GM23338 (cell line): ENCODE measurements around the gene CAMK2N2.

Source experiments
- CREB1 ChIP-seq: fragments of 250-450 bp; sonication (Bioruptor Pico); IDR thresholded peaks from 2 replicates; pipeline ENCODE4 v1.5.0; 2020; ENCODE audit warnings: low read depth, mild to moderate bottlenecking, moderate library complexity
- EZH2 ChIP-seq: fragments of 200-600 bp; sonication (generic); IDR thresholded peaks from one replicate; pipeline ENCODE4 v1.8.0; 2017; ENCODE audit warnings: antibody characterized with exemption, mild to moderate bottlenecking, low read depth; ENCODE audit not compliant: unreplicated experiment
- EZH2phosphoT487 ChIP-seq: fragments of 200-600 bp; sonication (generic); IDR thresholded peaks from one replicate; pipeline ENCODE4 v1.8.1; 2018; ENCODE audit warnings: antibody characterized with exemption; ENCODE audit not compliant: unreplicated experiment
- JUNB ChIP-seq: IDR thresholded peaks from one replicate; pipeline ENCODE4 v1.6.1; 2016; ENCODE audit warnings: antibody characterized with exemption; ENCODE audit not compliant: unreplicated experiment
- NANOG ChIP-seq: IDR thresholded peaks from 2 replicates; pipeline ENCODE4 v1.6.1; 2016; ENCODE audit warnings: antibody characterized with exemption, borderline replicate concordance
- POLR2AphosphoS5 ChIP-seq: IDR thresholded peaks from 2 replicates; pipeline ENCODE4 v1.6.1; 2016; ENCODE audit warnings: antibody characterized with exemption, low read depth
- STAT1 ChIP-seq: IDR thresholded peaks from one replicate; pipeline ENCODE4 v1.6.1; 2016; ENCODE audit warnings: antibody characterized with exemption; ENCODE audit not compliant: unreplicated experiment
- ZNF114 ChIP-seq: fragments of 250-450 bp; sonication (Bioruptor Pico); IDR thresholded peaks from 2 replicates; pipeline ENCODE4 v1.5.0; 2020; ENCODE audit warnings: mild to moderate bottlenecking, moderate library complexity
- ZNF331 ChIP-seq: fragments of 250-450 bp; sonication (Bioruptor Pico); IDR thresholded peaks from 2 replicates; pipeline ENCODE4 v1.5.0; 2020; ENCODE audit warnings: low read depth, mild to moderate bottlenecking, moderate library complexity
- TF ChIP-seq, protein P1 (sequence below), 2 experiments: fragments of 200-600 bp in 1 of 2; sonication (generic) in 1 of 2; conservative IDR thresholded peaks; 2 replicates each; pipeline versions ENCODE4 v1.5.1 to v1.6.1; 2016 to 2017; ENCODE audit warnings: antibody characterized with exemption in 2 of 2, low read depth in 2 of 2, mild to moderate bottlenecking in 2 of 2, moderate library complexity in 1 of 2
- TF ChIP-seq, protein P2 (sequence below): IDR thresholded peaks from one replicate; pipeline ENCODE4 v1.6.1; 2018; ENCODE audit warnings: antibody characterized with exemption; ENCODE audit not compliant: unreplicated experiment
- TF ChIP-seq, protein P3 (sequence below): IDR thresholded peaks from 2 replicates; pipeline ENCODE4 v1.6.1; 2016; ENCODE audit warnings: antibody characterized with exemption

DNA sequence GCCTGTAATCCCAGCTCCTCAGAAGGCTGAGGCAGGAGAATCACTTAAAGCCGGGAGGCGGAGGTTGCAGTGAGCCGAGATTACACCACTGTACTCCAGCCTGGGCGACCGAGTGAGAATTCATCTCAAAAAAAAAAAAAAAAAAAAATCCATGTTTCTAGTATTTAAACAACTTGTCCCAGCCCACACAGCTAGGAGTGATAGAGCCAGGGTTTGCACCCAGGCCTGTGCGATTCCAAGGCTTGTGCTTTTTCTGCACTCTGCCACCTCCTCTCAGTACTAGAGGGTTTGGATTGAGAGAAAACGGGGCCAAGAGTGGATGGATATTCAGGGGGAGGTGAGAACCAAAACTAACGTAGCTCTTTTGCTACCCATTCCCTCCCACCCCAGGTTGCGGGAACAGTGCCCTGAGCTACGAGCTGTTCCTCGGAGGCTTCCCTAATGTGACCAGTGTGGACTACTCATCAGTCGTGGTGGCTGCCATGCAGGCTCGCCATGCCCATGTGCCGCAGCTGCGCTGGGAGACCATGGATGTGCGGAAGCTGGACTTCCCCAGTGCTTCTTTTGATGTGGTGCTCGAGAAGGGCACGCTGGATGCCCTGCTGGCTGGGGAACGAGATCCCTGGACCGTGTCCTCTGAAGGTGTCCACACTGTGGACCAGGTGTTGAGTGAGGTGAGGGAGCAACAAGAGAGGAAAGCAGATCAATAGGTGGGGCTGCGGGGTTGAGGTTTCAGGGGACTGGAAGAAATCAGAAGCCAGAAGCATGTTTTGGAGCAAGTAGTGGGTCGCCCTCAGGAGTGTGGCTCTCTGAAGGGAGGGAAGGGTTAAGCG lies 4.1 kb downstream of the CAMK2N2 start:
- TF ChIP-seq, protein P1, sequence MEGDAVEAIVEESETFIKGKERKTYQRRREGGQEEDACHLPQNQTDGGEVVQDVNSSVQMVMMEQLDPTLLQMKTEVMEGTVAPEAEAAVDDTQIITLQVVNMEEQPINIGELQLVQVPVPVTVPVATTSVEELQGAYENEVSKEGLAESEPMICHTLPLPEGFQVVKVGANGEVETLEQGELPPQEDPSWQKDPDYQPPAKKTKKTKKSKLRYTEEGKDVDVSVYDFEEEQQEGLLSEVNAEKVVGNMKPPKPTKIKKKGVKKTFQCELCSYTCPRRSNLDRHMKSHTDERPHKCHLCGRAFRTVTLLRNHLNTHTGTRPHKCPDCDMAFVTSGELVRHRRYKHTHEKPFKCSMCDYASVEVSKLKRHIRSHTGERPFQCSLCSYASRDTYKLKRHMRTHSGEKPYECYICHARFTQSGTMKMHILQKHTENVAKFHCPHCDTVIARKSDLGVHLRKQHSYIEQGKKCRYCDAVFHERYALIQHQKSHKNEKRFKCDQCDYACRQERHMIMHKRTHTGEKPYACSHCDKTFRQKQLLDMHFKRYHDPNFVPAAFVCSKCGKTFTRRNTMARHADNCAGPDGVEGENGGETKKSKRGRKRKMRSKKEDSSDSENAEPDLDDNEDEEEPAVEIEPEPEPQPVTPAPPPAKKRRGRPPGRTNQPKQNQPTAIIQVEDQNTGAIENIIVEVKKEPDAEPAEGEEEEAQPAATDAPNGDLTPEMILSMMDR (conservative IDR thresholded peaks at IDR 0.05; ENCODE audit: low read depth in 2 of 2) = no peak
- TF ChIP-seq, protein P2, sequence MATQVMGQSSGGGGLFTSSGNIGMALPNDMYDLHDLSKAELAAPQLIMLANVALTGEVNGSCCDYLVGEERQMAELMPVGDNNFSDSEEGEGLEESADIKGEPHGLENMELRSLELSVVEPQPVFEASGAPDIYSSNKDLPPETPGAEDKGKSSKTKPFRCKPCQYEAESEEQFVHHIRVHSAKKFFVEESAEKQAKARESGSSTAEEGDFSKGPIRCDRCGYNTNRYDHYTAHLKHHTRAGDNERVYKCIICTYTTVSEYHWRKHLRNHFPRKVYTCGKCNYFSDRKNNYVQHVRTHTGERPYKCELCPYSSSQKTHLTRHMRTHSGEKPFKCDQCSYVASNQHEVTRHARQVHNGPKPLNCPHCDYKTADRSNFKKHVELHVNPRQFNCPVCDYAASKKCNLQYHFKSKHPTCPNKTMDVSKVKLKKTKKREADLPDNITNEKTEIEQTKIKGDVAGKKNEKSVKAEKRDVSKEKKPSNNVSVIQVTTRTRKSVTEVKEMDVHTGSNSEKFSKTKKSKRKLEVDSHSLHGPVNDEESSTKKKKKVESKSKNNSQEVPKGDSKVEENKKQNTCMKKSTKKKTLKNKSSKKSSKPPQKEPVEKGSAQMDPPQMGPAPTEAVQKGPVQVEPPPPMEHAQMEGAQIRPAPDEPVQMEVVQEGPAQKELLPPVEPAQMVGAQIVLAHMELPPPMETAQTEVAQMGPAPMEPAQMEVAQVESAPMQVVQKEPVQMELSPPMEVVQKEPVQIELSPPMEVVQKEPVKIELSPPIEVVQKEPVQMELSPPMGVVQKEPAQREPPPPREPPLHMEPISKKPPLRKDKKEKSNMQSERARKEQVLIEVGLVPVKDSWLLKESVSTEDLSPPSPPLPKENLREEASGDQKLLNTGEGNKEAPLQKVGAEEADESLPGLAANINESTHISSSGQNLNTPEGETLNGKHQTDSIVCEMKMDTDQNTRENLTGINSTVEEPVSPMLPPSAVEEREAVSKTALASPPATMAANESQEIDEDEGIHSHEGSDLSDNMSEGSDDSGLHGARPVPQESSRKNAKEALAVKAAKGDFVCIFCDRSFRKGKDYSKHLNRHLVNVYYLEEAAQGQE = no peak
- no peak for TF ChIP-seq POLR2AphosphoS5
- TF ChIP-seq CREB1 (CRISPR knock-in tag) = no peak
- no peak for TF ChIP-seq EZH2
- TF ChIP-seq STAT1 = no peak
- TF ChIP-seq EZH2phosphoT487 = no peak
- TF ChIP-seq ZNF114 (CRISPR knock-in tag) = no peak
- no peak for TF ChIP-seq JUNB
- TF ChIP-seq ZNF331 (CRISPR knock-in tag) = no peak
- TF ChIP-seq NANOG = no peak
- TF ChIP-seq, protein P3, sequence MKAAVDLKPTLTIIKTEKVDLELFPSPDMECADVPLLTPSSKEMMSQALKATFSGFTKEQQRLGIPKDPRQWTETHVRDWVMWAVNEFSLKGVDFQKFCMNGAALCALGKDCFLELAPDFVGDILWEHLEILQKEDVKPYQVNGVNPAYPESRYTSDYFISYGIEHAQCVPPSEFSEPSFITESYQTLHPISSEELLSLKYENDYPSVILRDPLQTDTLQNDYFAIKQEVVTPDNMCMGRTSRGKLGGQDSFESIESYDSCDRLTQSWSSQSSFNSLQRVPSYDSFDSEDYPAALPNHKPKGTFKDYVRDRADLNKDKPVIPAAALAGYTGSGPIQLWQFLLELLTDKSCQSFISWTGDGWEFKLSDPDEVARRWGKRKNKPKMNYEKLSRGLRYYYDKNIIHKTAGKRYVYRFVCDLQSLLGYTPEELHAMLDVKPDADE = no peak
